Stimulated activated CD4-positive, alpha-beta T cell treated with anti-CD3 and anti-CD28 coated beads, Interleukin-4, amount 100 ng/mL, for 24 hours (primary cell): ENCODE data around the gene PRDX5.
A peak's percentile ranks its signal among the peaks of the same experiment; 100 is the strongest.

Experiments
- DNase-seq: peaks from one replicate; pipeline ENCODE4 v3.0.0-alpha.2; 2020

PRDX5 gene

DNA sequence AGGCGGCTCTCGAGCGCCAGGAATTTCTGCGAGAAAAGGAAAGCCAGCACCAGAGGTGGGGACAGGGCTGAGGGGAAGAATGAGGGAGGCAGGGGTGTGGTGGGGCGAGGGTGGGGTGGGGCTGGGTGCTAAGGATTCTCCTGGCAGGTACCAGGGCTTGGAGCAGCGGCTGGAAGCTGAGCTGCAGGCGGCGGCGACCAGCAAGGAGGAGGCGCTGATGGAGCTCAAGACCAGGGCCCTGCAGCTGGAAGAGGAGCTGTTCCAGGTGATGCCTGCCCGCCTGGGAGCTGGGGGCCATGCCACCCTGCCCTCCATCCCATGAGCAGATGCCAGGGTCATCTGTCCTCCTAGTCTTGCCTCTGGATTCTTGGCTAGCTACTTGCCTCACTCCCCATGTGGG lies 31.5 kb downstream of the PRDX5 start:
- DNase-seq = no peak

DNA sequence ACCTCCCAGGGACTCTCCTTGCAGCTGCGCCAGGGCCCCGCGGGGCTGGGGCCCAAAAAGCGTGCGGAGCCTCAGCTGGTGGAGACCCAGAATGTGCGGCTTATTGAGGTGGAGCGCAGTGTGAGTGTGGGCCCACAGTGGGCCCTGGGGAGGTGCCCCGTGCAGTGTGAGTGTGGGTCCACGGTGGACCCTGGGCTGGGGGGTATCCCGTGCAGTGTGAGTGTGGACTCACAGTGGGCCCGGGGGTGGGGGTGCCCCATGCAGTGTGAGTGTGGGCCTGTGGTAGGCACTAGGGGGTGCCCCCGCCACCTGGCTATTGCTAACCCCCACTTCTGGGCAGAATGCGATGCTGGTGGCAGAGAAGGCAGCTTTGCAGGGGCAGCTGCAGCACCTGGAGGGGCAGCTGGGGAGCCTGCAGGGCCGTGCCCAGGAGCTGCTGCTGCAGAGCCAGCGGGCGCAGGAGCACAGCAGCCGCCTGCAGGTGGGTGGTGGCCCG lies 33.3 kb downstream of the PRDX5 start:
- DNase-seq = no peak

DNA sequence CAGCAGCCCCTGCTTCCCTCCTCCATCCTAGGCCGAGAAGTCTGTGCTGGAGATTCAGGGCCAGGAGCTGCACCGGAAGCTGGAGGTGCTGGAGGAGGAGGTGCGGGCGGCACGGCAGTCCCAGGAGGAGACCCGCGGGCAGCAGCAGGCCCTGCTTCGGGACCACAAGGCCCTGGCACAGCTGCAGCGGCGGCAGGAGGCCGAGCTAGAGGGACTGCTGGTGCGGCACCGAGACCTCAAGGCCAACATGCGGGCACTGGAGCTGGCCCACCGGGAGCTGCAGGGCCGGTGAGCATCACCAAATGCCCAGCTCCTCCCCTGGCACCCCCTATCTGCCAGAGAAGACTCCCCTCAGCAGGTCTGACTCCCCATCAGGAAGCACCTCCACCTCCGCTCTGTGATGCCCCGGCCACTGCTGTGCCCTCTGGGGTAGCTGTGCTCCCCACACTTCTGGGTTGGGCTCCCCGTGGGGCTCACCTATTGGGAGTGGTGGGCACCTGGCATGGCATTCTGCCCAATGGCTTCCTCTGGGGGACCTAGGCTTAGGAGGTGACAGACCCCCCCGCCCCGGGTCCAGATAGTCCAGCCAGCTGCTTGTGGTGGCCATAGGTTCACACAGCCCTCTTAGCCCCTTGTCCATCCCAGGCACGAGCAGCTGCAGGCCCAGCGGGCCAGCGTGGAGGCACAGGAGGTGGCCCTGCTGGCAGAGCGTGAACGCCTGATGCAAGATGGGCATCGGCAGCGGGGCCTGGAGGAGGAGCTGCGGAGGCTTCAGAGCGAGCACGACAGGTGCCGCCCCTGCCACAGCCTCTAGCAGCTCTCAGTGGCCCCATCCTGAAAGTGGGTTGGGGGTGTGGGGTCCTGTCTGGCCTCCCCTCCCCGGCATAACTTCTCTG lies 34.4 kb downstream of the PRDX5 start:
- no peak for DNase-seq

DNA sequence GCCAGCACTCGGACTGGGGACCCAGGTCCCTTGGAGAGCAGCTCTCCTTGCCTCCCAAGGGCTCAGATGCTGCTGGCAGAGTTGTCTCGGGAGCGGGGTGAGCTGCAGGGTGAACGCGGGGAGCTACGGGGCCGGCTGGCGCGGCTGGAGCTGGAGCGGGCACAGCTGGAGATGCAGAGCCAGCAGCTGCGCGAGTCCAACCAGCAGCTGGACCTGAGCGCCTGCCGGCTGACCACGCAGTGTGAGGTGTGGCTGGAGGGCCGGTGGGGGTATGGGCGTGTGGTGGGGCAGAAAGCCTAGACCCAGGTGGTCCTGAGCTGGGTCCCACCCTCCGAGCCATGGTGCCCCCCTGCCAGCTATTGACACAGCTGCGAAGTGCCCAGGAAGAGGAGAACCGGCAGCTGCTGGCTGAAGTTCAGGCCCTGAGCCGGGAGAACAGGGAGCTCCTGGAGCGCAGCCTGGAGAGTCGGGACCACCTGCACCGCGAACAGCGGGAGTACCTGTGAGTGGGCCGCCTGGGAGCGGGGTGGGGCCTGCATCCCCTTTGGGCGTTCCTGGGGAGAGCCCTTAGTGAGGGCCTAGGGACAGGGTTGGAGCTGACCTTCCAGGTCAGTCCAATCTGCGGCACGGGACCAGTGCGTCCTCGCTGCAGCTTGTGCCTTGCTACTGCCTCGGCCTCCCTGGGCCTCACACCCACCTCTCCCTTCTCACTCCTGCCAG lies 35.2 kb downstream of the PRDX5 start:
- DNase-seq = no peak

DNA sequence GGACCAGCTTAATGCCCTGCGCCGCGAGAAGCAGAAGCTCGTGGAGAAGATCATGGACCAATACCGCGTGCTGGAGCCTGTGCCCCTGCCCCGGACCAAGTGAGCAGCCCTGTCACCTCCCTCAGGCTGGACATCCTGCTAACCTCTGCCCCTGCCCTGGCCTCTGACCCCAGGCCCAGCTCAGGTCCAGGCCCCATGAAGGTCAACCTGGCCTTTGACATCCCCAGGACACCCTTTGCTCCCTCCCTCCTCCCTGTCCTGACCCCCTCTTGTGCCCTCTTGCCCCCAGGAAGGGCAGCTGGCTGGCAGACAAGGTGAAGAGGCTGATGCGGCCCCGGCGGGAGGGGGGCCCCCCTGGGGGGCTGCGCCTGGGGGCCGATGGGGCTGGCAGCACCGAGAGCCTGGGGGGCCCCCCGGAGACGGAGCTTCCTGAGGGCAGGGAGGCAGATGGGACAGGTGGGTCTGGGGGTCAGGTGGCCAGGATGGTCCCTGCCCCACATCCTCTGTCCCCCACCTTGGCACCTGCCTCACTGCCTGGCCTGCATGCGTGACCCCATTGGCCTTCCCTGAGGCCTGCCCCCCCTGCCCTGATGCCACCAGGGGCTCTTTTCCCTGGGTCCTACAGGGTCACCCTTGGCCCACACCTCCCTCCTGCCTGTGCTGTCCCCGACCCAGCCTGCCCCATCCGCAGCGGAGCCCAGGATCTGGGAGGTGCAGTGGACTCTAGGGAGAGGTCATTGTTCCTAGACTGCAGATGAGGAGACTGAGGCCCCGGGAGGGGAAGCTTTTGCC lies 36.0 kb downstream of the PRDX5 start:
- no peak for DNase-seq

DNA sequence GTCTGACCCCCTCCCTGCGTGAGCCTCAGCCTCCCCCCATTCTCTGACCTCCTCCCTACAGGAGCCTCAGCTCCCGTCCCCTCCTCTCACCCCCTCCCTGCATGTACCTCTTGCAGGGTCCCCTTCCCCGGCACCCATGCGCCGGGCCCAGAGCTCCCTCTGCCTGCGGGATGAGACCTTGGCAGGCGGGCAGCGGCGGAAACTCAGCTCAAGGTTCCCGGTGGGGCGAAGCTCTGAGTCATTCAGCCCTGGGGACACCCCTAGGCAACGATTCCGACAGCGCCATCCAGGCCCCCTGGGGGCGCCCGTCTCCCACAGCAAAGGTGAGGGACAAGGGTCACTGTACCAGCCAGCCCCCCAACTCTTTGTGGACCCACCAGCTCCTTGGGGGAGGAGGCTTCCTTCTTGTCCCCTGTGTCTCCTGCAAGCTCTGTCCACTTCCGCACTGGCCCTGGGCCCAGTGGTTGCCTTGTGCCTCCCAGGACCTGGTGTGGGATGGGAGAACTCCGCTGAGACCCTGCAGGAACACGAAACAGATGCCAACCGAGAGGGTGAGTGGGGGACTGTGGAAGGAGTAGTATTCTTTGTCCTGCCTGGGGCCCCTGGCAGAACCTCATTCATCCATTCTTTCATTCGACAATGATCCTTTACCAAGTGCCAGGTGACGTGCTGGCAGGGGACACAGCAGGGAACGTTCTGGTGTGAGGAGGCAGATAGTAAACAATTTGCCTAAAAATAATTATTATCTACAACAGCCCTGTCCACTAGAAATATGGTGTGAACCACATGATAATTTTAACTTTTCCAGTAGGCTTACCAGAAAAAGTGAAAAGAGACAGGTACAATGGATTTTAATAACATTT lies 37.4 kb downstream of the PRDX5 start:
- DNase-seq = no peak

DNA sequence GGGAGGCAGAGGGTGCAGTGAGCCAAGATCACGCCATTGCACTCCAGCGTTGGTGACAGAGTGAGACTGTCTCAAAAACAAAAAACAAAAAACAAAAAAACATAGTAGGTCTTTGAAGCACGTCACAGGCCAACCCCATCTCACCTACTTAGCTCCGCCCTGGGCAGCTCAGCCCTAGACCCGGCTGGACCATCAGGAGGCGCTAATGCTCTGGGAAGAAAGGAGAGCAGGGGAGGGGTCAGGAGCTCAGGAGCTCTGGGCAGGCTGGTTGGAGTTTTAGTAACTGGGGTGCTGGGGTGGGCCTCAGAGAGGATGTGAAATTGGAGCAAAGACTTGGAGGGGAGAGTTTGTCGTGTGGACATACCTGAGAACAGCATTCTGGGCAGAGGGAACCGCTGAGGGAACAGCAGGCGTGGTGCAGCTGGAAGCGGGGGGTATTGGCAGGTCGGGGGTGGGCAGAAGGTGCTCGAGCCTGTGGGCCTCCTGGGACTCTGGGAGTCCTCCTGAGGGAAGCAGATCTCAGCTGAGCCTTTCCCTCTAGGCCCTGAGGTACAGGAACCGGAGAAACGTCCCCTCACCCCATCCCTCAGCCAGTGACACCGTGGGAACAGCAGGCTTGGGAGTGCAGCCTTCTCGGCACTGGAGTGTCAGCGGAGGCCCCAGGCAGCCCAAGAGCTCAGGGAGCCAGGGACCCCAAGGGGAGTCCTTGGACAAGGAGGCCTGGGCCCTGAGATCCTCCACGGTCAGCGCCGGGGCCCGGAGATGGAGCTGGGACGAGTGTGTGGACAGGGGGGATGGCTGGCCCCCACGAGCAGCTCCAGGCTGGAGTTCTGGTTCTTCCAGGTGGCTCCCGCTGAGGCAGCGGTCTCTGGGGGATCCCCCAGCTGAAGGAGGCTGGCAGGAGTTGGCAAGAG lies 38.8 kb downstream of the PRDX5 start:
- DNase-seq = peak; percentile 33

DNA sequence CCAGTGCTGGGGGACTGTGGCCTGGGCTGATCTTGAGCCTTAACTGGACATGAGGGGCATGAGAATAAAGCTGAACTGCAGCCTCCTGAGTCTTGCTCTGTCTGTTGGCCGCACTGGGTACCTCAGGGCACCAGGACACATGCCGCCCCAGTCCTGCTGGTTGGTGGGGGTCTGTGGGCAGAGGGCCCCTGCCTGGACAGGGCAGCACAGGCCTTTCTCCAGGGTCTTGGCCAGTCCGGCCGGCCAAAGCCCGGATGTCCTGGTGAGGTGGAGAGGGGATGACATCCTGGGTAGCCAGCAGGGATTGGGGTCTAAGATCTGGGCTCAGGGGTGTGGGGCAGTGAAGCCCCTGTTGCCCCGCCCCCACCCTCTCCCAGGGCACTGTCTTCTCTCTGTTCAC lies 39.5 kb downstream of the PRDX5 start:
- no peak for DNase-seq

DNA sequence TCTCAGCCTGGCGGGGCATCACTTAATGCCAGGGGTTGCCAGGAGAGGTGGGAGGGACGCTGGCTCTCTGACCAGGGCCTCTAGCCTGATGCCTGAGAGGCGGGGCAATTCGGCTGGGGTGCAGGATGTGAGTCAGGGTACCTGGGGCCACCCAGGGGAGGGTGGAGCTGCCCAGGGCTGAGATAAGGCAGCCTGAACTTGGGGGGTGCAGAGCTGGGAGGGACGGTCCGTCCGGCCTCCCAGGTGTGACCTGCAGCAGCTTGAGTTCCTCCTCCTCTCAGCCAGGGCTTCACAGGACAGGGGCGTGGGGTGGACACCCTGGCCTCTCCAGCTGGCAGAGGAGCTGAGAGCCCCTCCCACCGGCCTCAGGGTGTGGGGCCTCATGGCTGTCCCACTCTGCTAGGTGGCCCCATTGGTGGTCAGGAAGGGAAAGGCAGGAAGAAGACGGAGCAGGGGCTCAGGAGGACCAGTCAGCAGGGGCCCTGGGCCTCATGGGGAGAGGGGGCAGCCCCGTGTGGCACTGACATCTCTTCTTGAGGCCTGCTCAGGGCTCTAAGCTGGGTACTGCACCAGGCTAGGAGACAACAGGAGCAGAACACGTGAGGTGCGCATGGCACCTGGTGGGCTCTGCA lies 40.1 kb downstream of the PRDX5 start:
- peak; percentile 39 for DNase-seq

DNA sequence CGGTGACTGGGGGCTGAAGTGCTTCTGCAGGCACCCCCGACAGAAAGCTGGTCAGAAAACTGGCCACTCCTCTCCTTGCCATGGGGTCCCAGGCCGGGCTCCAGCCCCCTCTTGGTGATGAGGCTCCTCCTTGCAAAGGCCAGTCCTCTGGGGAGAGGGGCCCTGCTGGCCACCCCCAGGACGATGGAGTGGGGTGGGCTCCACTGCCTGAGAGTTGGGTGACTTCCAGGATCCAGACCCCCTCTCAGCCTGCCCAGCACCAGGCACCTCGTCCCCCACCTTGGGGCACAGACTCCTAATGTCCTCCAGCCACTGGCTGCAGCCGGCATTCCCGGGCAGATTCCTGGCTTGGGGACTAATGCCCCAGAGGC lies 40.6 kb downstream of the PRDX5 start:
- no peak for DNase-seq

DNA sequence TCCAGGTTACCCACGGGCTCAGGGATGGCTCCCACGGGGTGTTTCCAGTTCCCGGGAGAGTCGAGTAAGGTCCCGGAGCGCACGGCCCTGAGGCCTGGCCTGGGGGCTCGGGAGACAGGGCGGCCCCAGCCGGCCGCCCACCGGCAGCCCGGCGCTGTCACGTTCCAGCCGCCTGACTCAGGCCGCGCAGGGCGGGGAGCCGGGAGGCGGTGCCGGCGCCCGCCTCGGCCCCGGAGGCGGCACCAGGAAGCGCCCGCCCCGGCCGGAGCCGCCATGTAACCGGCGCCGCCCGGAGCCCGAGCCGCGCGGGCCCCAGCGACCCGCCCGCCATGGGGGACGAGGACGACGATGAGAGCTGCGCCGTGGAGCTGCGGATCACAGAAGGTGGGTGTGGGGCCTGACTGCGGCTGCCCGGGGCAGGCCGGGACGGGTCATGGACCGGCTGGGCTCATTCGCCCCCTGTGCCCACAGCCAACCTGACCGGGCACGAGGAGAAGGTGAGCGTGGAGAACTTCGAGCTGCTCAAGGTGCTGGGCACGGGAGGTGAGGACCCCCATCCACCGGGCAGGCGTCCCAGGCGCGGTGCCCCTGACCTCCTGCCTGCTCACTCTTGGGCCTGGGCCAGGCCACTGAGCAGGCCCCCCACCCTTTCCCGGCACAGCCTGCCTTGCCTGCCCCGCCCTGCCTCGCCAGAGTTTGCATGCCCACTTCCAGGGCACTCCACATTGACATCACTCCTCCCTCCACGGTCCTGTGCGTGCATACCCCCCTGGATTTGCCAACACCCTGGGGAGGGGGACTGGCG lies 41.2 kb downstream of the PRDX5 start, which contains the start of gene RPS6KA4:
TSS of gene RPS6KA4 (plus strand) at position 256 of the 805 bp plus-strand sequence. CDS start at position 330, 74 bp downstream.
- DNase-seq = peak; percentile 56

DNA sequence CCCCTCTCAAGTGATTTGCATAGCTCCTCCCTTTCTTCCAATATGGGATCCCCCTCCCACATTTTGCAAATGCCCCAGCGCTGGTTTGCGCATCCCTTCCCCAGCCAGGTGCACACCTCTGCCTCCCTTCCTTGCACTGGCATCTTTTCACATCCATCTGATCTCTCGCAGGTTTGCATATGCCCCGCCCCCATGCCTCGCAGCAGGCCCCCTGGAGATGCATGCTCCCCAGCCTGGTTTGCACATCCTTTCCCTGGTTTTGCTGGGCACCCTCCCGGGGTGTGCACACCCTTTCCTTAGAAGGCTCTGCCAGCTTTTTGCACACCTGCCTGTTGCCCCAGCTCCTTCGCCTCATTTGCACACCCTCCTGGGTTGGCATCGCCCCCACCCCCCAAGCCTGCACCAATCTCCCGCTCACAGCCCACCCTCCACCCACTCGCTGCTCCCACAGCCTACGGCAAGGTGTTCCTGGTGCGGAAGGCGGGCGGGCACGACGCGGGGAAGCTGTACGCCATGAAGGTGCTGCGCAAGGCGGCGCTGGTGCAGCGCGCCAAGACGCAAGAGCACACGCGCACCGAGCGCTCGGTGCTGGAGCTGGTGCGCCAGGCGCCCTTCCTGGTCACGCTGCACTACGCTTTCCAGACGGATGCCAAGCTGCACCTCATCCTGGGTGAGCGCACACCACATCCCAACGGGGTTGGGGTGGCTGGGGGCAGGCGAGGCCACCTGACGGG lies 42.0 kb downstream of the PRDX5 start:
- no peak for DNase-seq

DNA sequence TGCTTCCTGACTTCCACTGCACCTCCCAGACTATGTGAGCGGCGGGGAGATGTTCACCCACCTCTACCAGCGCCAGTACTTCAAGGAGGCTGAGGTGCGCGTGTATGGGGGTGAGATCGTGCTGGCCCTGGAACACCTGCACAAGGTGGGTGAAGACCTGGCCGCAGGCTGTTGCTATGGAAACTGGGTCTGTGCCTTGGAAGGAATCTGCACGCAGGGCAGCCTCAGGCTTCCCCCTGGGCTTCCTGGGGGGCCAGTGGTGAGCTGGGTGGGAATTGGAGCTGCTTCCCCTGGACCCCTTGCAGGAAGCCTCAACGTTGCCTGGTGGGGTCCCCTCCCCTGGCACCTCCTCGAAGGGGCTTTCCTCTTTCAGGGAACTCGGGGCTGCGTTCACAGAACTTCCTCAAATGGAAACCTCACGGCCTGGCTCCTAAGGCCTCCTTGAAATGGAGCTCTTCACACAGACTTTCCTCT lies 42.6 kb downstream of the PRDX5 start:
- DNase-seq = no peak

DNA sequence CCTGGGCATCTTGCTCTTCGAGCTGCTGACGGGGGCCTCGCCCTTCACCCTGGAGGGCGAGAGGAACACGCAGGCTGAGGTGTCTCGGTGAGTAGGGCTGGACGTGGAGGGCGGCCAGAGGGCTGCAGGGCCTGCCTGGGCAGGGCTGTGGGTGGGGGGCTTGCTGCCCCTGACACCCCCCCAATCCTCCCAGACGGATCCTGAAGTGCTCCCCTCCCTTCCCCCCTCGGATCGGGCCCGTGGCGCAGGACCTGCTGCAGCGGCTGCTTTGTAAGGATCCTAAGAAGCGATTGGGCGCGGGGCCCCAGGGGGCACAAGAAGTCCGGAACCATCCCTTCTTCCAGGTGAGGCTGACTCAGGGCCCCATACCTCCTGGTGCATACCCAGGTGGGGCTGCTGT lies 43.7 kb downstream of the PRDX5 start:
- no peak for DNase-seq

DNA sequence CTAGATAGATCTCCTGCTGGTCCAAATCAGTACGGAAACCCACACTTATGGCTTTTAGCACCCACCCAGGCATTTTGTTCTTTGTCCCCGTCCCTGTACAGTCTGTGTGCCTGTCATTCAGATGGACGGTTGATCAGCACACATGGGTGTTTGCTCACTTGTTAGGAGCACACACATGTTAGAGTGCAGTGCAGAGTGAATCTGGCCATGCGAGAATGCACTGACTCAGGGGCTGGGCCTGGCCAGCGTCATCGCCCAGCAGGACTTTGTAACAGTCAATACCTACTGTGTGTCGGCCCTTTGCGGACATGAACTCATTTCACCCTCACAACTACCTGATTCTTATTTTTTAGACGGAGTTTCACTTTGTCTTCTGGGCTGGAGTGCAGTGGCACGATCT lies 44.4 kb downstream of the PRDX5 start:
- no peak for DNase-seq

DNA sequence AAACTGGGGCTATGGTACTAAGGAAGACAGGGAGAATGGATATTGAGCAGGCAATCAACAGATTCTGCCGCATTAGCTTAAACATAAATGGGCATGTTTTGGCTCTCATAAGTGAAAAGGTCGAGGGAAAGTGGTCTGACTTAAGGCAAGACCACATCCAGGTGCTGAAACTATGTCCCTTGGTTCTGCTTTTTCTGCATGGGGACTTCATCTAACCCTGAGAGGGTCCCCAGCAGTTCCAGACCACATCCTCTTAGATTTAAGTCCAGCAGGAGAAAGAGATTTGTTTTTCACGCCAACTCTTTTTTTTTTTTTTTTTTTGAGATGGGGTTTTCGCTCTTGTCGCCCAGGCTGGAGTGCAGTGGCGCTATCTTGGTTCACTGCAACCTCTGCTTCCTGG lies 46.5 kb downstream of the PRDX5 start:
- no peak for DNase-seq

DNA sequence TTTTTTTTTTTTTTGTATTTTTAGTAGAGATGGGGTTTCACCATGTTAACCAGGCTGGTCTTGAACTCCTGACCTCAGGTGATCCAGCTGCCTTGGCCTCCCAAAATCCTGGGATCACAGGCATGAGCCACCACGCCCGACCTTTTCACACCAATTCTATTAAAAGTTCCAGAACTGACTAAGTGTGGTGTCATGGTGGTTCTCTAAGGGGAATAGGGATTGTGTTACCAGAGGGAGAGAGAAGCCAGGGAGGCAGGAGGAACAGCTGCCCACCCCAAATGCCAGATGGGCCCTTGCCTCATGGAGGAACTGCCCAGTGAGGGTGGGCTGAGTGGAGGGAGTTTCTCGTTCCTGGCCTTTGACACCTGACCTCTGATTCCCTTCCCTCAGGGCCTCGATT lies 47.0 kb downstream of the PRDX5 start:
- no peak for DNase-seq

DNA sequence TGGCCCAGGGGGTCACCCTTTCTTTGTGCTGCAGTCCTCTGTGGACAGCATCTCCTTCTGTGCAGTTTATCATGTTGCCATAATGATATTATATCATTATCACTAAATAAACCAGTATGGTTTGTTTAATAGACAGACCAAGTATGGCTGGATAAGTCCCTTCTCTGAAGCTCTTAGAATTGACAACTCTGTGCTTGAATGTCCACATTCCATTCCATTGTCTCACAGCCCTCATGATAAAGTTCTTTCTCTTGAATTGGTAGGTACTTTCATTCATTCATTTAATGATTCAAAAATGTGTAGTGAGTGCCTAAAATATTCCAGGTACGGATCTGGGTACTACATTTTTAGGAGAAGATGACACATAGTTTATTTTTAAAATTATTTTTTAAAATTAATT lies 48.8 kb downstream of the PRDX5 start:
- no peak for DNase-seq
